CD4-positive, alpha-beta T cell treated with Interleukin-10 for 1 hour (primary cell): ENCODE results near the gene RNF41.
"Not testable (repeated sequence)": the region's sequence is repeated elsewhere in the genome, so short reads cannot be mapped to it uniquely, and the experiment has no call there.

Source experiments
- DNase-seq: peaks from one replicate; pipeline ENCODE4 v3.0.0-alpha.2; 2020

The RNF41 gene

GRCh38 chr12:56163533-56164344 is 58.0 kb downstream of the RNF41 start:
- peak; percentile 15 for DNase-seq

- DNase-seq = peak; percentile 11
These were observed 59.0 kb downstream of the RNF41 start for GRCh38 chr12:56162468-56163290.

GRCh38 chr12:56161690-56162351 is 59.9 kb downstream of the RNF41 start:
- no peak for DNase-seq

GRCh38 chr12:56160894-56161689 is 60.6 kb downstream of the RNF41 start:
- DNase-seq = no peak

DNA sequence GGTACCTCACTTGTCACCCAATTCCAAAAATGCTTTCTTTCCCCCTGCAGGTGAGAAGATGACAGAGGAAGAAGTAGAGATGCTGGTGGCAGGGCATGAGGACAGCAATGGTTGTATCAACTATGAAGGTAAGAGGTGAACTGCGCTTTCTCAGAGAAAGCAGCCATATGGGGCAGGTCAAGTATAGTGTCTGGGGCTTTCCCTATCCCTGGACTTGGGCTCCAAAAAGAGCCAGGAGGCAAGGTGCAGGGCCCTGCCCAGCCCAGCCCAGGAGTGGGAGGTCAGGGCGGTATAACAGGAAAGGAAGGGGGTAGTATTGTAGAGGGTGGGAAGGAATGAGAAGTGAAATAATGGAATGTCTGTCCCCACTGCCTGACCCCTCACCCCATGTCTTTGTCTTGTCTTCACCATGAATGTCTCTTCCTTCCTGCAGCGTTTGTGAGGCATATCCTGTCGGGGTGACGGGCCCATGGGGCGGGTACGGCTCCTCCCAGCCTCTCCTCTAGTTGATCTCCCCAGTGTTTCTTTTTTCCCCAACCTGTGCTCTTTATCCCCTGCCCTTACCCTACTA is 61.4 kb downstream of the RNF41 start:
- DNase-seq = peak; percentile 75

- no peak for DNase-seq
These were observed 62.1 kb downstream of the RNF41 start for GRCh38 chr12:56159482-56160192.

GRCh38 chr12:56158926-56159461 is 62.7 kb downstream of the RNF41 start:
- peak; percentile 34 for DNase-seq

DNA sequence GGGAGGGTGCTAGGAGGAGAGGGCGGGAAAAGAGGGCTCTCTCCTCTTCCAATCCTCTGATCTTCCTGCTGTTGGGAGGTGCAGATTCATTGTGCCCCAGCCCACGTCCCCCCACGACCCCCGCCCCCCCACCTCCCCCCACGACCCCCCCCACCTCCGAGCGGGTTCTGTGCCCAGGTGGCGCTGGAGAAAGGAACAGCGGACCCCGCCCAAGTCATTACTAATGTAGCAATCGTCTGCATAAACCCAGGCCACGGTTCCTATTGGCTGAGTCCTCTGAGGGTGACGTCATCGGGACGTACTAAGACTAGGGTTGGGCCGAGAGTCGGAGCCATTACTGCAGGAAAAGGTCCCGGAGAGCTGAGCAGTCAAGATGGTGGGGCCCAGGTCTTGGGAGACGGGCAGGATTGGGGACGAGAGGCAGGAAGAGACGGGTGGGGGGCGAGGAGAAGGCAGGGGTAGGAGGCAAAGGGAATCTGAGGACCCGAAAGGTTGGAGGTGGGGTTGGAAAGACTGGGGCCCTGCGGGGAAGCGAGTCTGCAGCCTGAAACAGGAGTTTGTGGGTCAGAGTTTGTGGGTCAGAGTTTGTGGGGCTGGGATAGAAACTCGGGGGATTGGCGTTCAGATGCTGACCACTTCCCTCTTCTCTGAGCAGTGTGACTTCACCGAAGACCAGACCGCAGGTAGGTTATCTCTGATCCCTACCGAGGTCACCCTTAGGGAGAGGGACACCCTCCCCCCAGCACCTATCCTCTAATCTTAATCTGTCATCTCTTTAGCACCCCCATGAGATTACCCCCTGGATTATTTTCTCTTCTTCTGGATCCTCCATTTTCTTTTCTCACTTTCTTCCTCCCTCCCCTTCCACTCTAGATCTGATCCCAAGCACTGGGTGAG is 63.4 kb downstream of the RNF41 start, which contains the start of gene MYL6:
Gene MYL6 (plus strand): TSS at position 331 of the 897 bp plus-strand sequence. CDS start 43 bp downstream, at position 374.
- peak; percentile 95 for DNase-seq

DNA sequence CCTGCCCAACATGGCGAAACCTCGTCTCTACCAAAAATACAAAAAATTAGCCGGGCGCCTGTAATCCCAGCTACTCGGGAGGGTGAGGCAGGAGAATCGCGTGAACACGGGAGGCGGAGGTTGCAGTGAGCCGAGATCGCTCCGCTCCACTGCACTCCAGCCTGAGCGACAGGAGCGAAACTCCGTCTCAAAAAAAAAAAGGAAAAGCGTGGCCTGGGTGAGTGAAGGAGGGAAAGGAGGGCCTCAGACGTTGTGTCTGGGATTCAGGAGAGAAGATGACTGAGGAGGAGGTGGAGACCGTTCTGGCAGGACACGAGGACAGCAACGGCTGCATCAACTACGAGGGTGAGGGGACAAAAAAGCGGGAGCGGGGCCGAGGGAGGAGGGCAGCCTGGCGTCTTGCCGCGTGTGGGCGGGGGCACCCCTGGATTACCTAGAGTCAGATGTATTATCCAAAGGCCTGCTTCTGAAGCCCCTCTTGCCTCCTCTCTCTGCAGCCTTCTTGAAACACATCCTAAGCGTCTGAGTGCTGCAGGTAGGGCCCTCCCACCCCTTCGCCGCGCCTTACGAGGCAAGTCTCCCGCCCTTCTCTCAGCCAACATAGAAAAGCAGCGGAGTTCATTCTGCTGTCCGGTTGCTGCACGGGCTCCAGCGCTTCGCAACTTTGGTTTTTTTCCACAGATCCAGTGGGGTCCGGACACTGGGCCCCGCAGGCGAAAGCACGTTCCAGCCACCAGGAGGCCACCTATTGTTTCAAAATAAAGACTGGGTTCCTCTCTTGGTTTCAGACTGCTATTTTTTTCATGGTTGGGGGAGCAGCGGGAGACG is 64.3 kb downstream of the RNF41 start:
- peak; percentile 76 for DNase-seq

DNA sequence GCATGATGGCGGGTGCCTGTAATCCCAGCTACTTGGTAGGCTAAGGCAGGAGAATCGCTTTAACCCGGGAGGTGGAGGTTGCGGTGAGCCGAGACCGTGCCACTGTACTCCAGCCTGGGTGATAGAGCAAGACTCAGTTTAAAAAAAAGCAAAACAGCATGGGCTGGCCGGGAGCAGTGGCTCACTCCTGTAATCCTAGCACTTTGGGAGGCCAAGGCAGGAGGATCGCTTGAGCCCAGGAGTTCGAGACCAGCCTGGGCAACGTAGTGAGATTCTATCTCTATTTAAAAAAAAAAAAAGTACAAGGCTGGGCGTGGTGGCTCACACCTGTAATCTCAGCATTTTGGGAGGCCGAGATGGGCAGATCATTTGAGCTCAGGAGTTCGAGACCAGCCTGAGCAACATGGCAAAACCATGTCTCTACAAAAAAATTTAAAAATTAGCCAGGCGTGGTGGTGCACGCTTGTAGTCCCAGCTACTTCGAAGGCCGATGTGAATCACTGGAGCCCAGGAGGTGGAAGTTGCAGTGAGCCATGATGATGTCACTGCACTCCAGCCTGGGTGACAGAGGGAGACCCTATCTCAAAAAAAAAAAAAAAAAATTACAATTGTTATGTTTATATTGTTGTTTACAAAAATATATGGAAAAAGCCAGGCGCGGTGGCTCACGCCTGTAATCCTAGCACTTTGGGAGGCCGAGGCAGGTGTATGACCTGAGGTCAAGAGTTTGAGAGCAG is 65.1 kb downstream of the RNF41 start:
- DNase-seq = not testable (repeated sequence)

GRCh38 chr12:56155256-56155845 is 66.4 kb downstream of the RNF41 start:
- DNase-seq = no peak

- no peak for DNase-seq
These were observed 66.9 kb downstream of the RNF41 start for GRCh38 chr12:56154818-56155217.

GRCh38 chr12:56154246-56154771 is 67.4 kb downstream of the RNF41 start:
- no peak for DNase-seq

DNA sequence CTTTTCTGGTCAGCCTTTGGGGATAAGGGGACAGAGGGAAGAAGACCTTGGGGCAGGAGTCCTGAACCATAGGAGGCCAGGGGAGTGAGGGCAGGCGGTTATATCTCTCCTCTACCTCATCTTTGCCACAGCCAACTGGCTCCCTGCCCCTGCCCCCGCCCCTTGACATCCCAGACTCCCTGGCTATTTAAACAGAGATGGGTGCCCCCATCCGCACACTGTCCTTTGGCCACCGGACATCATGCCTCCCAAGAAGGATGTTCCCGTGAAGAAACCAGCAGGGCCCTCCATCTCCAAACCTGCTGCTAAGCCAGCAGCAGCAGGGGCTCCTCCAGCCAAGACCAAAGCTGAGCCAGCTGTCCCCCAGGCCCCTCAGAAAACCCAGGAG is 68.0 kb downstream of the RNF41 start:
- DNase-seq = no peak

GRCh38 chr12:56152756-56153677 is 68.7 kb downstream of the RNF41 start:
- no peak for DNase-seq
